HepG2 (cell line): ENCODE measurements around the gene HOXB4. TPM values are rescaled to one million over a fixed set of nuclear protein-coding genes. Genes with fewer than 3 reads are reported as not detected.
A peak's percentile ranks its signal among the peaks of the same experiment; 100 is the strongest.

Experiments used
- ATAC-seq: fragments of 200-7000 bp; cut with Tn5 transposase; 3 replicates; pipeline ENCODE4 v1.9.1; 2020; ENCODE audit warnings: mild to moderate bottlenecking, moderate library complexity
- BruUV-seq: library from RNA; stranded (reverse); fragments of 400-500 nt; replicated peaks from 2 replicates; lab custom pipeline; 2021; lab: Mats Ljungman, UMichigan
- CTCF ChIA-PET: fragments of 300-600 bp; formaldehyde crosslinking; extraction: SDS; loops from one replicate; lab custom pipeline; 2021; ENCODE audit warnings: low total read pairs, inconsistent platforms, low intra/inter-chr PET ratio; lab: Yijun Ruan, JAX
- POLR2A ChIA-PET: fragments of 350-600 bp; sonication (Branson Sonifier 250); formaldehyde crosslinking; loops from one replicate; lab custom pipeline; 2020; ENCODE audit warnings: antibody characterized with exemption, inconsistent platforms; lab: Yijun Ruan, JAX
- DNase-seq: peaks from one replicate; pipeline ENCODE4 v3.0.0-alpha.2; 2015; ENCODE audit warnings: low spot score
- FAIRE-seq: peaks from 3 replicates; lab custom pipeline; 2011; peaks lifted over from hg19 to GRCh38; lab: Jason Lieb, UNC
- H2AFZ ChIP-seq: one replicate; pipeline ENCODE4 v1.6.1; 2011; ENCODE audit warnings: low read length, inconsistent platforms
- H3K27ac ChIP-seq: fragments of 300-600 bp; 3 replicates; pipeline ENCODE4 v1.8.0; 2011; ENCODE audit warnings: mixed run types, mild to moderate bottlenecking, mixed read lengths, low read length, inconsistent platforms; ENCODE audit not compliant: insufficient read depth; ENCODE audit errors: extremely low read length
- H3K27me3 ChIP-seq, 2 experiments: fragments of 200-600 bp in 1 of 2; 2 replicates in 1 of 2; 3 replicates in 1 of 2; pipeline versions ENCODE4 v1.6.0 to v1.8.0; 2011; ENCODE audit warnings: low read length in 2 of 2, mild to moderate bottlenecking in 2 of 2, moderate library complexity in 2 of 2, inconsistent platforms in 1 of 2; ENCODE audit not compliant: insufficient read depth in 2 of 2, control insufficient read depth in 1 of 2
- H3K36me3 ChIP-seq, 2 experiments: fragments of 200-600 bp in 1 of 2; replicated peaks in 1 of 2; 2 replicates in 1 of 2; 3 replicates in 1 of 2; pipeline versions ENCODE4 v1.5.1 to v1.8.0; 2011; ENCODE audit warnings: low read length in 2 of 2, inconsistent platforms in 1 of 2; ENCODE audit not compliant: insufficient read depth in 2 of 2, control insufficient read depth in 1 of 2
- H3K4me1 ChIP-seq: 2 replicates; pipeline ENCODE4 v1.5.1; 2012; ENCODE audit warnings: low read length, inconsistent platforms; ENCODE audit not compliant: insufficient read depth
- H3K4me2 ChIP-seq: 2 replicates; pipeline ENCODE4 v1.6.0; 2011; ENCODE audit warnings: low read depth, low read length, inconsistent platforms
- H3K4me3 ChIP-seq, 3 experiments: fragments of 200-600 bp in 1 of 3; sonication (generic), shearing (Covaris generic) in 1 of 3; replicated peaks in 1 of 3; 2 replicates each; pipeline ENCODE4 v1.5.1; 2011 to 2016; ENCODE audit warnings: low read length in 3 of 3, inconsistent platforms in 2 of 3, low read depth in 2 of 3, mild to moderate bottlenecking in 2 of 3, control low read depth in 1 of 3, mixed read lengths in 1 of 3; ENCODE audit not compliant: insufficient read depth in 1 of 3
- H3K79me2 ChIP-seq: one replicate; pipeline ENCODE4 v1.6.1; 2011; ENCODE audit warnings: low read length, inconsistent platforms; ENCODE audit not compliant: insufficient read depth
- H3K9ac ChIP-seq: 2 replicates; pipeline ENCODE4 v1.6.0; 2011; ENCODE audit warnings: mild to moderate bottlenecking, low read depth, low read length, inconsistent platforms; ENCODE audit not compliant: insufficient read depth
- H3K9me3 ChIP-seq: 2 replicates; pipeline ENCODE4 v1.5.1; 2012; ENCODE audit warnings: mild to moderate bottlenecking, low read length
- H4K20me1 ChIP-seq: 2 replicates; pipeline ENCODE4 v1.6.0; 2011; ENCODE audit warnings: inconsistent platforms, mild to moderate bottlenecking, low read length, moderate library complexity; ENCODE audit not compliant: insufficient read depth
- EZH2 ChIP-seq: conservative IDR thresholded peaks from 2 replicates; pipeline ENCODE4 v1.6.1; 2012; ENCODE audit warnings: mild to moderate bottlenecking, low read depth, low read length, moderate library complexity
- HOXA7 ChIP-seq: sonication (generic); formaldehyde crosslinking; IDR thresholded peaks from 2 replicates; pipeline ENCODE4 v1.8.1; 2022; ENCODE audit warnings: mild to moderate bottlenecking, missing genetic modification reagents, moderate library complexity
- NR2F2 ChIP-seq: IDR thresholded peaks from 2 replicates; pipeline ENCODE4 v1.6.1; 2012; ENCODE audit warnings: low read depth, inconsistent platforms, borderline replicate concordance
- TAF15 ChIP-seq: fragments of 200-400 bp; formaldehyde crosslinking; IDR thresholded peaks from one replicate; pipeline ENCODE4 v1.6.1; 2018; ENCODE audit warnings: mild to moderate bottlenecking, low read depth, low read length; ENCODE audit not compliant: poor library complexity, severe bottlenecking
- ZNF260 ChIP-seq: sonication (generic); formaldehyde crosslinking; IDR thresholded peaks from 2 replicates; pipeline ENCODE4 v1.4.0; 2020; ENCODE audit warnings: missing genetic modification reagents, low read depth, mild to moderate bottlenecking, borderline replicate concordance
- WGBS: methylation state at CpG from one replicate; pipeline ENCODE4 v1.1.6; 2017; ENCODE audit warnings: low lambda C conversion rate; 5-methylcytosine and 5-hydroxymethylcytosine counted together
- in situ Hi-C: cut with HindIII; loops from 2 replicates; pipeline ENCODE4 v1.10.0; 2017; ENCODE audit warnings: low pct_unique_long_range_greater_than_20kb; ENCODE audit not compliant: extremely low pct_ligation_motif_present
- intact Hi-C: fragments of 100-400 bp; cut with micrococcal nuclease; formaldehyde crosslinking; loops from one replicate; pipeline ENCODE4 v1.10.0; 2022; ENCODE audit not compliant: unreplicated experiment
- polyA plus RNA-seq, 8 experiments: library from polyadenylated mRNA; depleted of rRNA in 3 of 8; stranded (reverse) in 7 of 8; unstranded in 1 of 8; fragments of >200 nt; fragmentation: Illumina TruSeq in 4 of 8; extraction: Trizol in 4 of 8; gene quantifications; 2 replicates each; pipeline versions ENCODE4 v1.2.1 to v1.2.3, GENCODE V29; 2011 to 2016; ENCODE audit warnings: low read depth in 4 of 8, missing spikeins in 1 of 8, mixed read lengths in 1 of 8; ENCODE audit not compliant: insufficient read depth in 1 of 8
- total RNA-seq, 5 experiments: library from RNA; depleted of rRNA; stranded (reverse); fragments of >200 nt; fragmentation: Illumina TruSeq; extraction: Trizol; gene quantifications; 2 replicates each; pipeline ENCODE4 v1.2.3, GENCODE V29; 2016; ENCODE audit warnings: low read depth in 1 of 5
- TF ChIP-seq, protein P1 (sequence below), 2 experiments: IDR thresholded peaks; 2 replicates each; pipeline ENCODE4 v1.6.1; 2011 to 2012; ENCODE audit warnings: low read length in 2 of 2, borderline replicate concordance in 1 of 2, low read depth in 1 of 2, mild to moderate bottlenecking in 1 of 2, moderate library complexity in 1 of 2
- TF ChIP-seq, protein P2 (sequence below): sonication (generic); formaldehyde crosslinking; IDR thresholded peaks from 2 replicates; pipeline ENCODE4 v1.4.0; 2020; ENCODE audit warnings: missing genetic modification reagents

Gene HOXB4
- total and polyA plus RNA-seq, 2 of the 13 experiments (the other 11 are each of a cell fraction or from before 2014, with no cell fraction given), result not detected

DNA sequence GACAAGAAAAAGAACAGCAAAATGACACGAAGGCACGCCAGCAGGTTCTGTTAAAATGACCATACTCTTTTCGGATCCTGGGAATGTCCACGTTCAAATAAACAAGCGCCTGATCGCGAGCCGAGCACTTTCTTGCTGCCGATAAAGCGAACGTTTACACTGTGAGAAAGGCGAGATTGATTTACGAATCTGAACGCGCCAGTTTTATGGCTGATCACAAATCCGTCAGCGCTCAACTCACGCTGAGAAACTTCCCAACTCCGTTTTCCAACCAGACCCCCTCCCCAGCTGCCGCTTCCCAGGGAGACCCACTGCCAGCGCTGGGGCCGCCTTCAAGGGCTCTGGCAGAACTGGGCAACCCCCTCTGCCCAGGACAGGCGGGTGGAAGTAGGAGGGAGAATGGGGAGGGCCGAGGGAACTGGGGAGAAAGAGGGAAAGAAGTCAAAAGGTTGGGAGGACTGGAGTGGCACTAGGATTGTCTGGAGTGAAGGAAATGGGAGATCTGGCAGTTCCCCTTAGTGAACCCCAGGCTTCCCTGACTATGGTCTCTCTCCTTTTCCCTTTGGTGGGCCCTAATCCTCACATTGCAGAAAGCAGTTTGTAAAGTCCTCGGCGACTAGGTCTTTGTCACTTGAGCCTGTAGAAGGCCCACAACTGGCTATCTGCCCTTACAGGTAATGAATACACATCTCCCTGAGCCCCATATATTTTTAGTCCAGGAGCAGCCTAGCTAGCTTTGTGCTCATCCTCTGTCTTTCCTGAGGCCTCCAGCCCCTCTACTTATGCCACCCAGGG, 6.9 kb downstream of the HOXB4 start:
- Histone ChIP-seq H3K36me3 (no peaks in the 10 kb centered on the region), H3K4me2 (no peak overlapping the region), H3K27me3 (peaks cover 30 to 97% of the 10 kb centered on the region in 2 experiments), H4K20me1 (0 out of 2 replicates have a peak, but pooled peaks cover 4% of the 10 kb centered on the region), H2AFZ (no peak overlapping the region), H3K9ac (no peak overlapping the region), H3K9me3 (no peaks in the 10 kb centered on the region), H3K79me2 (no peaks in the 10 kb centered on the region), H3K27ac (no peak overlapping the region), H3K4me3 (no peak overlapping the region), H3K4me1 (no peaks in the 10 kb centered on the region)
- in situ Hi-C loops, result no loop called here
- FAIRE-seq (no peak), ATAC-seq (no peak), DNase-seq (no peak)
- 14% methylated on average over 26 of the region's 26 CpGs for WGBS
- intact Hi-C loops, result no loop called here
- BruUV-seq, result no TSS peak
- ChIA-PET POLR2A (no interaction called here), CTCF (no interaction called here)
- TF ChIP-seq EZH2 (peak; percentile 52; the same call in 1 of the 2 replicates), ZNF260 (CRISPR knock-in tag) (no peak), NR2F2 (no peak), TAF15 (no peak), HOXA7 (CRISPR knock-in tag) (no peak)
- TF ChIP-seq, protein P1, sequence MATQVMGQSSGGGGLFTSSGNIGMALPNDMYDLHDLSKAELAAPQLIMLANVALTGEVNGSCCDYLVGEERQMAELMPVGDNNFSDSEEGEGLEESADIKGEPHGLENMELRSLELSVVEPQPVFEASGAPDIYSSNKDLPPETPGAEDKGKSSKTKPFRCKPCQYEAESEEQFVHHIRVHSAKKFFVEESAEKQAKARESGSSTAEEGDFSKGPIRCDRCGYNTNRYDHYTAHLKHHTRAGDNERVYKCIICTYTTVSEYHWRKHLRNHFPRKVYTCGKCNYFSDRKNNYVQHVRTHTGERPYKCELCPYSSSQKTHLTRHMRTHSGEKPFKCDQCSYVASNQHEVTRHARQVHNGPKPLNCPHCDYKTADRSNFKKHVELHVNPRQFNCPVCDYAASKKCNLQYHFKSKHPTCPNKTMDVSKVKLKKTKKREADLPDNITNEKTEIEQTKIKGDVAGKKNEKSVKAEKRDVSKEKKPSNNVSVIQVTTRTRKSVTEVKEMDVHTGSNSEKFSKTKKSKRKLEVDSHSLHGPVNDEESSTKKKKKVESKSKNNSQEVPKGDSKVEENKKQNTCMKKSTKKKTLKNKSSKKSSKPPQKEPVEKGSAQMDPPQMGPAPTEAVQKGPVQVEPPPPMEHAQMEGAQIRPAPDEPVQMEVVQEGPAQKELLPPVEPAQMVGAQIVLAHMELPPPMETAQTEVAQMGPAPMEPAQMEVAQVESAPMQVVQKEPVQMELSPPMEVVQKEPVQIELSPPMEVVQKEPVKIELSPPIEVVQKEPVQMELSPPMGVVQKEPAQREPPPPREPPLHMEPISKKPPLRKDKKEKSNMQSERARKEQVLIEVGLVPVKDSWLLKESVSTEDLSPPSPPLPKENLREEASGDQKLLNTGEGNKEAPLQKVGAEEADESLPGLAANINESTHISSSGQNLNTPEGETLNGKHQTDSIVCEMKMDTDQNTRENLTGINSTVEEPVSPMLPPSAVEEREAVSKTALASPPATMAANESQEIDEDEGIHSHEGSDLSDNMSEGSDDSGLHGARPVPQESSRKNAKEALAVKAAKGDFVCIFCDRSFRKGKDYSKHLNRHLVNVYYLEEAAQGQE (IDR thresholded peaks at IDR 0.05; ENCODE audit: borderline replicate concordance in 1 of 2, low read depth in 1 of 2, low read length in 2 of 2), result no peak
- TF ChIP-seq, protein P2, sequence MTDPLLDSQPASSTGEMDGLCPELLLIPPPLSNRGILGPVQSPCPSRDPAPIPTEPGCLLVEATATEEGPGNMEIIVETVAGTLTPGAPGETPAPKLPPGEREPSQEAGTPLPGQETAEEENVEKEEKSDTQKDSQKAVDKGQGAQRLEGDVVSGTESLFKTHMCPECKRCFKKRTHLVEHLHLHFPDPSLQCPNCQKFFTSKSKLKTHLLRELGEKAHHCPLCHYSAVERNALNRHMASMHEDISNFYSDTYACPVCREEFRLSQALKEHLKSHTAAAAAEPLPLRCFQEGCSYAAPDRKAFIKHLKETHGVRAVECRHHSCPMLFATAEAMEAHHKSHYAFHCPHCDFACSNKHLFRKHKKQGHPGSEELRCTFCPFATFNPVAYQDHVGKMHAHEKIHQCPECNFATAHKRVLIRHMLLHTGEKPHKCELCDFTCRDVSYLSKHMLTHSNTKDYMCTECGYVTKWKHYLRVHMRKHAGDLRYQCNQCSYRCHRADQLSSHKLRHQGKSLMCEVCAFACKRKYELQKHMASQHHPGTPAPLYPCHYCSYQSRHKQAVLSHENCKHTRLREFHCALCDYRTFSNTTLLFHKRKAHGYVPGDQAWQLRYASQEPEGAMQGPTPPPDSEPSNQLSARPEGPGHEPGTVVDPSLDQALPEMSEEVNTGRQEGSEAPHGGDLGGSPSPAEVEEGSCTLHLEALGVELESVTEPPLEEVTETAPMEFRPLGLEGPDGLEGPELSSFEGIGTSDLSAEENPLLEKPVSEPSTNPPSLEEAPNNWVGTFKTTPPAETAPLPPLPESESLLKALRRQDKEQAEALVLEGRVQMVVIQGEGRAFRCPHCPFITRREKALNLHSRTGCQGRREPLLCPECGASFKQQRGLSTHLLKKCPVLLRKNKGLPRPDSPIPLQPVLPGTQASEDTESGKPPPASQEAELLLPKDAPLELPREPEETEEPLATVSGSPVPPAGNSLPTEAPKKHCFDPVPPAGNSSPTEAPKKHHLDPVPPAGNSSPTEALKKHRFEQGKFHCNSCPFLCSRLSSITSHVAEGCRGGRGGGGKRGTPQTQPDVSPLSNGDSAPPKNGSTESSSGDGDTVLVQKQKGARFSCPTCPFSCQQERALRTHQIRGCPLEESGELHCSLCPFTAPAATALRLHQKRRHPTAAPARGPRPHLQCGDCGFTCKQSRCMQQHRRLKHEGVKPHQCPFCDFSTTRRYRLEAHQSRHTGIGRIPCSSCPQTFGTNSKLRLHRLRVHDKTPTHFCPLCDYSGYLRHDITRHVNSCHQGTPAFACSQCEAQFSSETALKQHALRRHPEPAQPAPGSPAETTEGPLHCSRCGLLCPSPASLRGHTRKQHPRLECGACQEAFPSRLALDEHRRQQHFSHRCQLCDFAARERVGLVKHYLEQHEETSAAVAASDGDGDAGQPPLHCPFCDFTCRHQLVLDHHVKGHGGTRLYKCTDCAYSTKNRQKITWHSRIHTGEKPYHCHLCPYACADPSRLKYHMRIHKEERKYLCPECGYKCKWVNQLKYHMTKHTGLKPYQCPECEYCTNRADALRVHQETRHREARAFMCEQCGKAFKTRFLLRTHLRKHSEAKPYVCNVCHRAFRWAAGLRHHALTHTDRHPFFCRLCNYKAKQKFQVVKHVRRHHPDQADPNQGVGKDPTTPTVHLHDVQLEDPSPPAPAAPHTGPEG, result no peak
